Right lobe of liver (tissue), 6 donors: ENCODE data around the gene CDC42EP5. TPM values are rescaled to one million over a fixed set of nuclear protein-coding genes. Genes with fewer than 3 reads are reported as not detected.
"Not testable (repeated sequence)": the region's sequence is repeated elsewhere in the genome, so short reads cannot be mapped to it uniquely, and the experiment has no call there.

Source experiments
- ATAC-seq, 4 donors: fragments of 200-7000 bp; cut with Tn5 transposase; one replicate each; pipeline ENCODE4 v1.9.1; 2020; ENCODE audit warnings: mild to moderate bottlenecking in 4 of 4, moderate library complexity in 4 of 4
- DNase-seq, 3 donors: peaks; one replicate each; pipeline ENCODE4 v3.0.0-alpha.2; 2020
- H3K27ac ChIP-seq, 3 donors: fragments of 200-600 bp; one replicate each; pipeline ENCODE4 v1.8.0; 2022
- H3K27me3 ChIP-seq, 2 donors: fragments of 200-600 bp; one replicate each; pipeline ENCODE4 v1.8.0; 2022
- H3K36me3 ChIP-seq, 4 donors: fragments of 200-600 bp; sonication (generic) in 1 of 4; one replicate each; pipeline versions ENCODE4 v1.5.1 to v1.8.0; 2017 to 2022; ENCODE audit warnings: control low read depth in 1 of 4
- H3K4me1 ChIP-seq, 4 donors: fragments of 200-600 bp; sonication (generic) in 1 of 4; one replicate each; pipeline versions ENCODE4 v1.5.1 to v1.8.0; 2017 to 2022; ENCODE audit warnings: control low read depth in 1 of 4
- H3K4me3 ChIP-seq, 3 donors: fragments of 200-600 bp; one replicate each; pipeline ENCODE4 v1.8.0; 2022
- H3K9me3 ChIP-seq, 4 donors: fragments of 200-600 bp; sonication (generic) in 1 of 4; one replicate each; pipeline versions ENCODE4 v1.5.1 to v1.8.0; 2017 to 2022; ENCODE audit warnings: control low read depth in 1 of 4
- CTCF ChIP-seq, 4 donors: fragments of 200-600 bp in 3 of 4; fragments of 450-650 bp in 1 of 4; IDR thresholded peaks; one replicate each; pipeline versions ENCODE4 v1.5.1 to v1.8.0; 2016 to 2022; ENCODE audit warnings: antibody characterized with exemption in 4 of 4, mild to moderate bottlenecking in 2 of 4
- POLR2A ChIP-seq: fragments of 450-650 bp; IDR thresholded peaks from one replicate; pipeline ENCODE4 v1.6.1; 2017; ENCODE audit warnings: antibody characterized with exemption, mild to moderate bottlenecking
- WGBS: methylation state at CpG from one replicate; pipeline ENCODE4 v1.1.6; 2018; ENCODE audit warnings: low coverage, low lambda C conversion rate; ENCODE audit not compliant: insufficient coverage; ENCODE audit errors: missing lambda C conversion rate; 5-methylcytosine and 5-hydroxymethylcytosine counted together
- intact Hi-C, 2 donors: fragments of 100-400 bp; cut with DNase I; formaldehyde crosslinking; loops; one replicate each; pipeline versions ENCODE4 v1.11.2 to v1.14.1; 2022
- total RNA-seq, 6 experiments: library from RNA; depleted of rRNA in 2 of 6; stranded (reverse); fragments of >200 nt in 2 of 6; fragmentation: NEBNext Ultra II Directional in 3 of 6; extraction: Animal tissue kit (Norgen Biotek cat#: 25700) in 3 of 6; gene quantifications; one replicate each; pipeline versions ENCODE4 v1.1.0 to v1.2.4, GENCODE V29; 2016 to 2023
- donor health status: DM: no; HTN: yes; CAD: no.
- donor health status: DM: no; HTN: no; CAD: no.
- donor health status: DM: no; HTN: no; CAD: no.
- donor health status: DM: no; HTN: yes; CAD: no.
- donor health status: DM: no; HTN: yes; CAD: no.

CDC42EP5 gene
- total RNA-seq, 6 experiments from 2014 or later, result 1.3 to 3.7 (median 2.0) TPM

GRCh38 chr19:54451331-54451871 is 21.7 kb downstream of the CDC42EP5 start:
- H3K27me3 ChIP-seq, result no peaks in the 10 kb centered on the region
- no peak for ATAC-seq
- TF ChIP-seq CTCF (IDR thresholded peaks at IDR 0.05), result no peak
- no peak for TF ChIP-seq POLR2A
- WGBS, result 57% methylated on average over 9 of the region's 9 CpGs
- no peak overlapping the region for H3K4me3 ChIP-seq
- H3K27ac ChIP-seq, result no peak overlapping the region
- DNase-seq, result no peak
- peaks cover 24 to 52% (median 39%) of the 10 kb centered on the region in 4 donors for H3K36me3 ChIP-seq
- peaks cover 0 to 25% (median 5%) of the 10 kb centered on the region in 4 donors for H3K4me1 ChIP-seq
- H3K9me3 ChIP-seq, result no peaks in the 10 kb centered on the region
- intact Hi-C loops, result no loop called here

DNA sequence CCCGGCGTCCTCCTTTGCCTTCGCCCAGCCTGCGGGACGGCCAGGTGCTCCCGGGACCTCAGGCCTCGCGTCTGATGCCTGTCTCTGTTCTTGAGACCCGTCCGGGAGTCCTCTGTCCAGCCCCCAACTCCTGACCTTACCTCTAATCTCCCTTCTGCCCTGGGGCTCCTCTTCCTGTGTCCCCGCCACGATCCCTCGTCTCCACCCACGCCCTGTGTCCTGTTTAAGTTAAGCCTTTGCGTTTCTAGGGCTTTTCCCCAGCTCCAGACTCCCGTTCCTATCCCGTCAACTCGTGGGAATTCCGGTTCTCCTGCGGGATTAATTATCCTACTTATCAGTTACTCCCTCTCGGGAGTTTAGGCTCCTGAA is 23.4 kb downstream of the CDC42EP5 start:
- Histone ChIP-seq H3K27me3 (no peaks in the 10 kb centered on the region), H3K4me3 (peak overlapping the region; percentile 88 to 98 (median 93)), H3K36me3 (peaks cover 17 to 38% (median 26%) of the 10 kb centered on the region in 4 donors), H3K27ac (peak overlapping the region; percentile 79 to 95 (median 87)), H3K4me1 (peaks cover 0 to 35% (median 5%) of the 10 kb centered on the region in 4 donors), H3K9me3 (no peaks in the 10 kb centered on the region)
- ATAC-seq (no peak), DNase-seq (no peak)
- intact Hi-C loops, result no loop called here
- WGBS, result 0% methylated on average over 12 of the region's 21 CpGs
- TF ChIP-seq CTCF (IDR thresholded peaks at IDR 0.05) (no peak), POLR2A (no peak)

DNA sequence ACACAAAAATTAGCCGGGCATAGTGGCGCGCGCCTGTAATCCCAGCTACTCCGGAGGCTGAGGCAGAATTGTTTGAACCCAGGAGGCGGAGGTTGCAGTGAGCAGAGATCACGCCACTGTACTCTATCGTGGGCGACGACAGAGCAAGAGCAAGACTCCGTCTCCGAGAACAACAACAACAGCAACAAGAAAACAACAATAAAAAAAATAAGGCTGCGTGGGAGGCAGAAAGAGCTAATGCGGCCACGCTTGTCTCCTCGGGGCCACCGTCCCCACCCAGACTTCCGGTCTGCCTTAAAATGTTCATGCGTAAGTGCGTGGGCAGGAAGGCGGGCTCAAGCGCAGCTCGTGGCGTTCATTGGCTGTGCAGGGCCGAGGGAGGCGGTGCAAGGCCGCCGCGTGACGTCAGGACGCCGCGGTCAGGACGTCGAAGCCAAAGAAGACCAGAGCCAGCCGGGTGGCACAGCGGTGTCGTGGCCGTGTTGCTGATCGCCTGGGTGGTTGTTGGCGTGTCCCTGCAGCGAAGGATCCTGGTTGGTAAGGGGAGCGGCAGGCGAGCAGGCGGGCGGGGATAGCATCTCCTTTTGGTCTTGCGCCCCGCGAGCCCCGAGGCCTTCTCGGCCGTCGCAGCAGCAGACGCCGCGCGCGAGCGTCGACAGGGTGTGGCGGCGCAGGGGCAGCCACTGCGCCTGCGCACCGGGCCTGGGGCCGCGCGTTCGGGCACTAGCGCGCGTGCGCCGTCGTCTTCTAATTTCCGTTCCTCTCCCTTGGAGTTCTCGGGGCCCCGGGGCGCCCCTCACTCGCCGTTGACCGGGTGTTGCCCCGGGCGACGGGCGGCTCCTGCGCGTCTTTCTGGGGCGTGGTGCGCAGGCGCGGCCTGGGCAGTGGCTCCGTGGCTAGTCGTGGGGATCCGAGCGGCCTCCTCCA is 24.1 kb downstream of the CDC42EP5 start, which contains the start of gene LENG8:
LENG8 (plus strand) TSS at position 426 of the 927 bp plus-strand sequence. CDS start 2,146 bp downstream, outside the sequence.
- no peaks in the 10 kb centered on the region for H3K9me3 ChIP-seq
- under 1% methylated on average over 27 of the region's 96 CpGs for WGBS
- H3K4me3 ChIP-seq, result peak within 1 kb of the TSS; percentile 88 to 98 (median 93)
- TF ChIP-seq POLR2A, result peak; percentile 97
- no peak for TF ChIP-seq CTCF (IDR thresholded peaks at IDR 0.05)
- H3K27ac ChIP-seq, result peak within 1 kb of the TSS; percentile 79 to 95 (median 87)
- intact Hi-C loops, result no loop called here
- H3K27me3 ChIP-seq, result no peaks in the 10 kb centered on the region
- ATAC-seq (peak; percentile 92 to 96 (median 95)), DNase-seq (peak; percentile 98 to 99 (median 98))
- peaks cover 16 to 32% (median 20%) of the 10 kb centered on the region in 4 donors for H3K36me3 ChIP-seq
- peaks cover 0 to 37% (median 5%) of the 10 kb centered on the region in 4 donors for H3K4me1 ChIP-seq

DNA sequence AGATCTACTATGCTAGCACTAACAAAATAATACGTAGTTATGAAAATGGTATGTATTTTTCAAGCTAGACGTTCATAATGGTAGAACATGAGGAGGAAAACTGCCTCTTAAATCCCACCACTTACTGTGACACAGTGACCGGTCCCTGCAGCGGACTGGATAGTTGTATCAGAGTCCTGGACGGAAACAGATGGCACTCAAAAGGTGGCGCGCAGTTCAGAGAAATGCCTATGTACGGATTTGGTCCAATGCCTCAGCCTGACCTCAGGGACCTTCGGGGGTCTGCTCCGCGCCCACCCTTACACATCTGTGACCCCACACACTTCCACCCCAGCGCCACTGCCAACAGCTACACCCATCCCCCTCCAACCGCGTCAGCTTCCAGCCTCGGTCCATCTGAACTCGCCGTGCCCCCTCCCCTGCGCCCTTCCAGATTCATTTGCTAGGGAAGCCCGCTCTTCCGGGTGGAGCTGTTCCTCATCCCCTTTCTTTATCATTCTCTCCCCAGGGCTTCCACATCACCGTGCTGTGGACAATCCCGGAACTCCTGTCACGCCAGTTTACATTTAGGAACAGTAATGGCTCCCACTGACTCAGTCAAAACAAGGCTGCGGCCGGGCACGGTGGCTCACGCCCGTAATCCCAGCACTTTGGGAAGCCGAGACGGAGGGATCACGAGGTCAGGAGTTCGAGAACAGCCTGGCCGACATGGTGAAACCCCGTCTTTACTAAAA is 24.9 kb downstream of the CDC42EP5 start:
- intact Hi-C loops, result no loop called here
- Histone ChIP-seq H3K27ac (peak overlapping the region; percentile 72 to 95 (median 87)), H3K4me3 (peak overlapping the region; percentile 88 to 98 (median 93)), H3K36me3 (peaks cover 12 to 24% (median 14%) of the 10 kb centered on the region in 4 donors), H3K4me1 (peaks cover 0 to 37% (median 5%) of the 10 kb centered on the region in 4 donors), H3K27me3 (no peaks in the 10 kb centered on the region), H3K9me3 (no peaks in the 10 kb centered on the region)
- TF ChIP-seq CTCF (IDR thresholded peaks at IDR 0.05) (no peak), POLR2A (no peak)
- ATAC-seq (peak; percentile 34 to 41 (median 36)), DNase-seq (peak in 2 of 3 donors; percentile 61 to 66)
- WGBS, result 2% methylated on average over 25 of the region's 34 CpGs

GRCh38 chr19:54446349-54446748 is 26.7 kb downstream of the CDC42EP5 start:
- peaks cover 0 to 37% (median 5%) of the 10 kb centered on the region in 4 donors for H3K4me1 ChIP-seq
- H3K4me3 ChIP-seq, intact Hi-C loops, H3K9me3 ChIP-seq, H3K36me3 ChIP-seq, H3K27ac ChIP-seq, DNase-seq, ATAC-seq, H3K27me3 ChIP-seq: not testable (repeated sequence)
- 88% methylated on average over 1 of the region's 15 CpGs for WGBS
